Endothelial cell of umbilical vein (primary cell): ENCODE data around the gene DDX43. TPM values are rescaled to one million over a fixed set of nuclear protein-coding genes. Genes with fewer than 3 reads are reported as not detected.

ENCODE experiments used
- BruUV-seq: library from RNA; stranded (reverse); fragments of 400-500 nt; replicated peaks from 2 replicates; lab custom pipeline; 2021; lab: Mats Ljungman, UMichigan
- CTCF ChIA-PET: fragments of 300-600, 350-600 bp; sonication (Branson Sonifier 250); formaldehyde crosslinking; loops from one replicate; lab custom pipeline; 2021; ENCODE audit warnings: antibody characterized with exemption, inconsistent platforms; lab: Charles Lee
- POLR2A ChIA-PET: fragments of 300-600, 350-600 bp; sonication (Branson Sonifier 250); formaldehyde crosslinking; loops from one replicate; lab custom pipeline; 2021; ENCODE audit warnings: antibody characterized with exemption, inconsistent platforms; lab: Charles Lee
- DNase-seq: peaks from one replicate; pipeline ENCODE4 v3.0.0-alpha.2; 2011; ENCODE audit warnings: low read depth, low spot score
- FAIRE-seq: peaks from 2 replicates; lab custom pipeline; 2011; peaks lifted over from hg19 to GRCh38; lab: Jason Lieb, UNC
- H2AFZ ChIP-seq: 2 replicates; pipeline ENCODE4 v1.6.0; 2012; ENCODE audit warnings: low read depth, low read length, control low read depth, inconsistent platforms
- H3K27ac ChIP-seq: 2 replicates; pipeline ENCODE4 v1.5.1; 2011; ENCODE audit warnings: low read depth, mild to moderate bottlenecking, control low read depth, low read length, moderate library complexity; ENCODE audit not compliant: insufficient read depth
- H3K27me3 ChIP-seq, 2 experiments: 2 replicates each; pipeline versions ENCODE4 v1.6.0 to v1.6.1; 2011; ENCODE audit warnings: low read length in 2 of 2, mixed read lengths in 1 of 2; ENCODE audit not compliant: control insufficient read depth in 2 of 2, insufficient read depth in 2 of 2
- H3K36me3 ChIP-seq, 2 experiments: 2 replicates in 1 of 2; 3 replicates in 1 of 2; pipeline ENCODE4 v1.5.1; 2011; ENCODE audit warnings: low read length in 2 of 2, mild to moderate bottlenecking in 1 of 2, moderate library complexity in 1 of 2; ENCODE audit not compliant: control insufficient read depth in 2 of 2, insufficient read depth in 2 of 2; ENCODE audit errors: extremely low read depth in 1 of 2
- H3K4me1 ChIP-seq: 3 replicates; pipeline ENCODE4 v1.5.1; 2011; ENCODE audit warnings: mild to moderate bottlenecking, low read length; ENCODE audit not compliant: control insufficient read depth, insufficient read depth; ENCODE audit errors: extremely low read depth
- H3K4me2 ChIP-seq: 2 replicates; pipeline ENCODE4 v1.6.1; 2011; ENCODE audit warnings: low read length, control low read depth, mixed read lengths; ENCODE audit not compliant: insufficient read depth
- H3K4me3 ChIP-seq, 3 experiments: fragments of 200-600 bp in 1 of 3; sonication (generic), shearing (Covaris generic) in 1 of 3; replicated peaks in 1 of 3; 2 replicates each; pipeline ENCODE4 v1.5.1; 2011 to 2016; ENCODE audit warnings: control low read depth in 3 of 3, low read length in 3 of 3, mild to moderate bottlenecking in 2 of 3, inconsistent platforms in 1 of 3, low read depth in 1 of 3, moderate library complexity in 1 of 3; ENCODE audit not compliant: insufficient read depth in 1 of 3
- H3K79me2 ChIP-seq: 2 replicates; pipeline ENCODE4 v1.6.0; 2012; ENCODE audit warnings: low read length, inconsistent platforms; ENCODE audit not compliant: control insufficient read depth, insufficient read depth
- H3K9ac ChIP-seq: replicated peaks from 2 replicates; pipeline ENCODE3; 2011; ENCODE audit warnings: low read length, control low read depth; ENCODE audit not compliant: insufficient read depth; ENCODE audit errors: extremely low read depth
- H3K9me1 ChIP-seq: replicated peaks from 3 replicates; pipeline ENCODE4 v1.6.0; 2011; ENCODE audit warnings: mild to moderate bottlenecking, low read length; ENCODE audit not compliant: control insufficient read depth, insufficient read depth; ENCODE audit errors: extremely low read depth
- H3K9me3 ChIP-seq: replicated peaks from 2 replicates; pipeline ENCODE4 v1.5.1; 2012; ENCODE audit warnings: low read length, inconsistent platforms; ENCODE audit not compliant: control insufficient read depth, insufficient read depth
- H4K20me1 ChIP-seq: replicated peaks from 2 replicates; pipeline ENCODE3; 2011; ENCODE audit warnings: mild to moderate bottlenecking, low read length; ENCODE audit not compliant: control insufficient read depth, insufficient read depth; ENCODE audit errors: extremely low read depth
- EZH2 ChIP-seq: IDR thresholded peaks from 2 replicates; pipeline ENCODE4 v1.6.1; 2012; ENCODE audit warnings: borderline replicate concordance, low read depth, mild to moderate bottlenecking, moderate library complexity, low read length, inconsistent platforms; ENCODE audit not compliant: severe bottlenecking
- FOS ChIP-seq: IDR thresholded peaks from 2 replicates; pipeline ENCODE4 v1.6.1; 2011; ENCODE audit warnings: mild to moderate bottlenecking, low read length, moderate library complexity, borderline replicate concordance; ENCODE audit not compliant: insufficient read depth
- GATA2 ChIP-seq: IDR thresholded peaks from 2 replicates; pipeline ENCODE4 v1.7.0; 2011; ENCODE audit warnings: low read depth, mild to moderate bottlenecking, moderate library complexity, mixed read lengths, low read length; ENCODE audit not compliant: insufficient read length, insufficient read depth
- JUN ChIP-seq: IDR thresholded peaks from 2 replicates; pipeline ENCODE4 v1.6.1; 2011; ENCODE audit warnings: borderline replicate concordance, low read depth; ENCODE audit not compliant: insufficient read length, insufficient read depth
- MYC ChIP-seq: IDR thresholded peaks from one replicate; pipeline ENCODE4 v1.6.1; 2011; ENCODE audit warnings: mild to moderate bottlenecking, low read depth, low read length
- POLR2A ChIP-seq: IDR thresholded peaks from 2 replicates; pipeline ENCODE4 v1.6.1; 2012; ENCODE audit warnings: low read depth, mild to moderate bottlenecking, control low read depth, low read length
- POLR2AphosphoS5 ChIP-seq: IDR thresholded peaks from 2 replicates; pipeline ENCODE4 v1.6.1; 2012; ENCODE audit warnings: low read depth, mild to moderate bottlenecking, control low read depth, low read length, moderate library complexity; ENCODE audit not compliant: insufficient read depth
- dilution Hi-C: fragments of 300-500 bp; cut with MboI; formaldehyde crosslinking; loops from one replicate; pipeline ENCODE4 v1.15.0; 2019; ENCODE audit warnings: low sequenced_read_pairs; ENCODE audit not compliant: extremely low pct_ligation_motif_present
- intact Hi-C: fragments of 100-400 bp; cut with micrococcal nuclease; formaldehyde crosslinking; loops from one replicate; pipeline ENCODE4 v1.10.0; 2022
- polyA plus RNA-seq, 4 experiments: library from polyadenylated mRNA; depleted of rRNA in 3 of 4; stranded (reverse) in 3 of 4; unstranded in 1 of 4; fragments of >200 nt; gene quantifications; 2 replicates each; pipeline versions ENCODE4 v1.2.1 to v1.2.3, GENCODE V29; 2011 to 2012; ENCODE audit warnings: missing spikeins in 1 of 4
- total RNA-seq: library from RNA; stranded (reverse); gene quantifications from 2 replicates; pipeline ENCODE4 v1.2.3, GENCODE V29; 2021
- TF ChIP-seq, protein P1 (sequence below): IDR thresholded peaks from 2 replicates; pipeline ENCODE4 v1.6.1; 2011; ENCODE audit not compliant: insufficient read depth, insufficient read length
- TF ChIP-seq, protein P2 (sequence below), 2 donors: IDR thresholded peaks; 1 replicate in 1 of 2; 2 replicates in 1 of 2; pipeline ENCODE4 v1.5.1; 2011; ENCODE audit warnings: low read length in 2 of 2, mild to moderate bottlenecking in 2 of 2, moderate library complexity in 2 of 2, control low read depth in 1 of 2, inconsistent platforms in 1 of 2, low read depth in 1 of 2; ENCODE audit not compliant: insufficient read depth in 1 of 2; ENCODE audit errors: extremely low read depth in 1 of 2

Gene DDX43
- total and polyA plus RNA-seq, 2 donors (not counting 3 experiments of a cell fraction or from before 2014, with no cell fraction given): 0.95 to 1.2 TPM

DNA sequence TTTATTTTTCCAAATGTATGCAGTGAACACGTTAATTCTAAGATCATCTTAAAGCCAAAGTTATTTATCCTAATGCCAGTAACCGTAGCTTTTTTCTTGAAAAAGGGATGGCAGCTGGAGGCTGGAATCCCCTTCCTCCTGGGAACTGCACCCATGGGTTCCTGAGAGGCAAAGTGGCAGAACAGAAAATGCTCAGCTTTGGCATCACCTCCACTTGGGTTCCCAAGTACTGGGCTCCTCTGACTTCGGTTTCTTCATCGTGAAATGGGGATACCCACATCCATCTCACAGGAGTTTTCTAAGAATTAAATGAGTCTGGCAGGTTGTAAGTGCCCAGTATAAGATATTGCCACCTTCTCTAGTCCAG lies 6.2 kb upstream of the DDX43 start:
- Histone ChIP-seq H3K9me1 (no peaks in the 10 kb centered on the region), H3K27me3 (no peaks in the 10 kb centered on the region), H3K79me2 (no peaks in the 10 kb centered on the region), H4K20me1 (no peaks in the 10 kb centered on the region), H3K4me1 (peaks cover 10% of the 10 kb centered on the region), H3K4me2 (peak overlapping the region; percentile 98), H3K9ac (peak overlapping the region; percentile 8), H3K27ac (no peak overlapping the region), H3K9me3 (no peaks in the 10 kb centered on the region), H2AFZ (peak overlapping the region; percentile 100), H3K4me3 (peak overlapping the region; percentile 35 to 41 (median 37)), H3K36me3 (no peaks in the 10 kb centered on the region)
- POLR2A ChIA-PET: no interaction called here
- CTCF ChIA-PET: interaction anchor here (0.8 to 2.1 kb wide), 16 partner anchors 8 to 264 kb away, joined by 3 to 26 read pairs (median 4); partner anchors contain the start of genes MTO1 and OOEP
- TF ChIP-seq, protein P1, sequence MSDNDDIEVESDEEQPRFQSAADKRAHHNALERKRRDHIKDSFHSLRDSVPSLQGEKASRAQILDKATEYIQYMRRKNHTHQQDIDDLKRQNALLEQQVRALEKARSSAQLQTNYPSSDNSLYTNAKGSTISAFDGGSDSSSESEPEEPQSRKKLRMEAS: no peak
- TF ChIP-seq, protein P2, sequence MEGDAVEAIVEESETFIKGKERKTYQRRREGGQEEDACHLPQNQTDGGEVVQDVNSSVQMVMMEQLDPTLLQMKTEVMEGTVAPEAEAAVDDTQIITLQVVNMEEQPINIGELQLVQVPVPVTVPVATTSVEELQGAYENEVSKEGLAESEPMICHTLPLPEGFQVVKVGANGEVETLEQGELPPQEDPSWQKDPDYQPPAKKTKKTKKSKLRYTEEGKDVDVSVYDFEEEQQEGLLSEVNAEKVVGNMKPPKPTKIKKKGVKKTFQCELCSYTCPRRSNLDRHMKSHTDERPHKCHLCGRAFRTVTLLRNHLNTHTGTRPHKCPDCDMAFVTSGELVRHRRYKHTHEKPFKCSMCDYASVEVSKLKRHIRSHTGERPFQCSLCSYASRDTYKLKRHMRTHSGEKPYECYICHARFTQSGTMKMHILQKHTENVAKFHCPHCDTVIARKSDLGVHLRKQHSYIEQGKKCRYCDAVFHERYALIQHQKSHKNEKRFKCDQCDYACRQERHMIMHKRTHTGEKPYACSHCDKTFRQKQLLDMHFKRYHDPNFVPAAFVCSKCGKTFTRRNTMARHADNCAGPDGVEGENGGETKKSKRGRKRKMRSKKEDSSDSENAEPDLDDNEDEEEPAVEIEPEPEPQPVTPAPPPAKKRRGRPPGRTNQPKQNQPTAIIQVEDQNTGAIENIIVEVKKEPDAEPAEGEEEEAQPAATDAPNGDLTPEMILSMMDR (IDR thresholded peaks at IDR 0.05; ENCODE audit: extremely low read depth in 1 of 2, insufficient read depth in 1 of 2, low read depth in 1 of 2, low read length in 2 of 2): no peak
- TF ChIP-seq JUN: no peak
- no peak for TF ChIP-seq POLR2A
- no peak for TF ChIP-seq GATA2
- TF ChIP-seq MYC: no peak
- TF ChIP-seq POLR2AphosphoS5: no peak
- no peak for TF ChIP-seq FOS
- TF ChIP-seq EZH2: no peak
- intact Hi-C loops (loop anchor here (5.0 kb wide), 1 partner anchor 101 kb away; no protein-coding TSS in a partner anchor), dilution Hi-C loops (no loop called here)
- no peak for DNase-seq
- FAIRE-seq: peak; percentile 21
- BruUV-seq: no TSS peak
